Right forelimb (tissue), 1 donor: Measurements from ENCODE around the gene BACH2.
"Not testable (repeated sequence)": the region's sequence is repeated elsewhere in the genome, so short reads cannot be mapped to it uniquely, and the experiment has no call there.

Source experiments
- DNase-seq: peaks from one replicate; pipeline ENCODE4 v3.0.0-alpha.2; 2018

Gene BACH2

GRCh38 chr6:90088009-90088408 lies 208.6 kb downstream of the BACH2 start:
- DNase-seq: no peak

- DNase-seq: no peak
Observed at GRCh38 chr6:90087106-90087833, 209.4 kb downstream of the BACH2 start.

- DNase-seq: no peak
Observed at GRCh38 chr6:90086517-90086916, 210.1 kb downstream of the BACH2 start.

GRCh38 chr6:90083891-90084290 lies 212.8 kb downstream of the BACH2 start:
- no peak for DNase-seq

GRCh38 chr6:90082847-90083246 lies 213.8 kb downstream of the BACH2 start:
- DNase-seq: no peak

GRCh38 chr6:90080876-90081481 lies 215.7 kb downstream of the BACH2 start:
- DNase-seq: no peak

- no peak for DNase-seq
Observed at GRCh38 chr6:90079560-90080490, 216.8 kb downstream of the BACH2 start.

- DNase-seq: no peak
Observed at GRCh38 chr6:90078513-90079289, 217.9 kb downstream of the BACH2 start.

- DNase-seq: no peak
Observed at GRCh38 chr6:90076511-90077415, 219.9 kb downstream of the BACH2 start.

- no peak for DNase-seq
Observed at GRCh38 chr6:90074161-90074850, 222.3 kb downstream of the BACH2 start.

GRCh38 chr6:90072935-90073464 lies 223.6 kb downstream of the BACH2 start:
- DNase-seq: no peak

- no peak for DNase-seq
Observed at GRCh38 chr6:90072501-90072900, 224.1 kb downstream of the BACH2 start.

GRCh38 chr6:90068703-90069523 lies 227.7 kb downstream of the BACH2 start:
- DNase-seq: no peak

- no peak for DNase-seq
Observed at GRCh38 chr6:90068264-90068663, 228.4 kb downstream of the BACH2 start.

GRCh38 chr6:90066697-90067096 lies 229.9 kb downstream of the BACH2 start:
- no peak for DNase-seq

GRCh38 chr6:90065173-90065572 lies 231.5 kb downstream of the BACH2 start:
- DNase-seq: no peak

- no peak for DNase-seq
Observed at GRCh38 chr6:90062667-90063066, 234.0 kb downstream of the BACH2 start.

GRCh38 chr6:90062051-90062450 lies 234.6 kb downstream of the BACH2 start:
- no peak for DNase-seq

- not testable (repeated sequence) for DNase-seq
Observed at GRCh38 chr6:90059178-90059577, 237.5 kb downstream of the BACH2 start.

- DNase-seq: not testable (repeated sequence)
Observed at GRCh38 chr6:90055924-90056323, 240.7 kb downstream of the BACH2 start.
